RWPE2 (cell line): ENCODE data around the gene PPOX.

Experiments used
- ATAC-seq: fragments of 200-7000 bp; cut with Tn5 transposase; 3 replicates; pipeline ENCODE4 v1.9.1; 2021; ENCODE audit warnings: low read depth
- DNase-seq: peaks from one replicate; pipeline ENCODE4 v3.0.0-alpha.2; 2020; ENCODE audit warnings: low spot score
- H3K27ac ChIP-seq: fragments of 450-650 bp; 2 replicates; pipeline ENCODE4 v1.5.1; 2017; ENCODE audit warnings: mild to moderate bottlenecking; ENCODE audit not compliant: poor library complexity, severe bottlenecking
- H3K27me3 ChIP-seq: fragments of 250-450 bp; sonication (Bioruptor Pico); 2 replicates; pipeline ENCODE4 v1.5.1; 2021; ENCODE audit warnings: mild to moderate bottlenecking, moderate library complexity; ENCODE audit not compliant: insufficient read depth, poor library complexity, severe bottlenecking
- H3K36me3 ChIP-seq: fragments of 250-450 bp; sonication (Bioruptor Pico); 2 replicates; pipeline ENCODE4 v1.5.1; 2020; ENCODE audit warnings: low read depth, mild to moderate bottlenecking, moderate library complexity
- H3K4me1 ChIP-seq: fragments of 250-450 bp; sonication (Bioruptor Pico); 2 replicates; pipeline ENCODE4 v1.5.1; 2021; ENCODE audit warnings: mild to moderate bottlenecking, moderate library complexity; ENCODE audit not compliant: insufficient read depth, poor library complexity, severe bottlenecking
- H3K4me3 ChIP-seq: fragments of 250-450 bp; sonication (Bioruptor Pico); 2 replicates; pipeline ENCODE4 v1.5.1; 2021; ENCODE audit warnings: mild to moderate bottlenecking, moderate library complexity; ENCODE audit not compliant: severe bottlenecking
- H3K9me3 ChIP-seq: fragments of 250-450 bp; sonication (Bioruptor Pico); 2 replicates; pipeline ENCODE4 v1.5.1; 2021; ENCODE audit warnings: mild to moderate bottlenecking, moderate library complexity; ENCODE audit not compliant: severe bottlenecking
- CTCF ChIP-seq: fragments of 450-650 bp; IDR thresholded peaks from one replicate; pipeline ENCODE4 v1.5.1; 2017; ENCODE audit warnings: mild to moderate bottlenecking, moderate library complexity; ENCODE audit not compliant: poor library complexity, severe bottlenecking

PPOX gene

GRCh38 chr1:161216945-161217712, 50.9 kb downstream of the PPOX start:
- Histone ChIP-seq H3K4me1 (no peaks in the 10 kb centered on the region), H3K27ac (no peak overlapping the region), H3K4me3 (no peak overlapping the region), H3K27me3 (no peaks in the 10 kb centered on the region), H3K36me3 (peaks cover 25% of the 10 kb centered on the region), H3K9me3 (no peaks in the 10 kb centered on the region)
- no peak for DNase-seq
- no peak for TF ChIP-seq CTCF
- peak; percentile 40; the same call in 1 of the 3 replicates for ATAC-seq

- no peaks in the 10 kb centered on the region for H3K27me3 ChIP-seq
- no peak overlapping the region for H3K4me3 ChIP-seq
- no peak for TF ChIP-seq CTCF
- H3K9me3 ChIP-seq = no peaks in the 10 kb centered on the region
- no peaks in the 10 kb centered on the region for H3K4me1 ChIP-seq
- DNase-seq = no peak
- H3K27ac ChIP-seq = no peak overlapping the region
- ATAC-seq = no peak
- peaks cover 18% of the 10 kb centered on the region for H3K36me3 ChIP-seq
Observed at GRCh38 chr1:161217831-161218230, 51.6 kb downstream of the PPOX start.

GRCh38 chr1:161218301-161219077, 52.3 kb downstream of the PPOX start:
- Histone ChIP-seq H3K9me3 (no peaks in the 10 kb centered on the region), H3K4me1 (no peaks in the 10 kb centered on the region), H3K4me3 (no peak overlapping the region), H3K27ac (no peak overlapping the region), H3K27me3 (no peaks in the 10 kb centered on the region), H3K36me3 (peaks cover 12% of the 10 kb centered on the region)
- no peak for ATAC-seq
- no peak for TF ChIP-seq CTCF
- DNase-seq = no peak

GRCh38 chr1:161219078-161219892, 53.1 kb downstream of the PPOX start:
- DNase-seq (no peak), ATAC-seq (no peak)
- Histone ChIP-seq H3K36me3 (peaks cover 4% of the 10 kb centered on the region; the same call in 1 of the 2 replicates), H3K9me3 (no peaks in the 10 kb centered on the region), H3K27ac (no peak overlapping the region), H3K4me1 (no peaks in the 10 kb centered on the region), H3K27me3 (no peaks in the 10 kb centered on the region), H3K4me3 (no peak overlapping the region)
- TF ChIP-seq CTCF = no peak
